A549 (cell line): ENCODE measurements around the gene PEF1. TPM values are rescaled to one million over a fixed set of nuclear protein-coding genes. Genes with fewer than 3 reads are reported as not detected.

Source experiments
- ATAC-seq, 2 experiments: fragments of 200-7000 bp in 1 of 2; fragments of >200 bp in 1 of 2; cut with Nextera tagmentation in 1 of 2; cut with Tn5 transposase in 1 of 2; 3 replicates each; pipeline versions ENCODE4 v1.8.0 to v1.9.1; 2018 to 2020; ENCODE audit warnings: mild to moderate bottlenecking in 1 of 2, moderate library complexity in 1 of 2
- CTCF ChIA-PET: fragments of 300-600 bp; sonication (Branson Sonifier 250); formaldehyde crosslinking; extraction: SDS; loops from one replicate; lab custom pipeline; 2021; ENCODE audit warnings: antibody characterized with exemption, inconsistent platforms; lab: Yijun Ruan, JAX
- POLR2A ChIA-PET: fragments of 350-600 bp; formaldehyde crosslinking; extraction: SDS; loops from one replicate; lab custom pipeline; 2021; ENCODE audit warnings: antibody characterized with exemption, inconsistent platforms; lab: Yijun Ruan, JAX
- DNase-seq, 2 experiments: peaks; one replicate each; pipeline versions ENCODE4 v3.0.0 to v3.0.0-alpha.2; 2011 to 2016; ENCODE audit warnings: low read depth in 1 of 2, low spot score in 1 of 2
- FAIRE-seq: peaks from 2 replicates; lab custom pipeline; 2011; peaks lifted over from hg19 to GRCh38; lab: Jason Lieb, UNC
- H3K27ac ChIP-seq, 2 experiments: fragments of >200 bp; sonication (Bioruptor Twin); formaldehyde crosslinking; 3 replicates each; pipeline ENCODE4 v1.5.1; 2016 to 2017
- H3K4me1 ChIP-seq: fragments of >200 bp; sonication (Bioruptor Twin); formaldehyde crosslinking; 3 replicates; pipeline ENCODE4 v1.6.1; 2016
- H3K4me2 ChIP-seq: fragments of >200 bp; sonication (Bioruptor Twin); formaldehyde crosslinking; 3 replicates; pipeline ENCODE4 v1.6.1; 2016
- H3K4me3 ChIP-seq: fragments of >200 bp; sonication (Bioruptor Twin); formaldehyde crosslinking; 3 replicates; pipeline ENCODE4 v1.5.1; 2016
- H3K9me3 ChIP-seq: fragments of >200 bp; sonication (Bioruptor Twin); formaldehyde crosslinking; 3 replicates; pipeline ENCODE4 v1.6.1; 2016
- ATOH8 ChIP-seq: fragments of 250-450 bp; sonication (Bioruptor Pico); IDR thresholded peaks from 2 replicates; pipeline ENCODE4 v1.5.0; 2020; ENCODE audit warnings: low read depth, mild to moderate bottlenecking, moderate library complexity
- BHLHE40 ChIP-seq: IDR thresholded peaks from 2 replicates; pipeline ENCODE4 v1.6.1; 2012; ENCODE audit warnings: low read depth, low read length, inconsistent platforms
- CEBPB ChIP-seq, 2 experiments: fragments of >200 bp in 1 of 2; sonication (Bioruptor Twin) in 1 of 2; formaldehyde crosslinking in 1 of 2; IDR thresholded peaks; 2 replicates each; pipeline ENCODE4 v1.6.1; 2012 to 2016
- CHD4 ChIP-seq: fragments of 200-600 bp; sonication (generic); IDR thresholded peaks from 2 replicates; pipeline ENCODE4 v1.6.1; 2016; ENCODE audit warnings: antibody characterized with exemption, mild to moderate bottlenecking, borderline replicate concordance
- EHMT2 ChIP-seq: fragments of 200-600 bp; sonication (generic); IDR thresholded peaks from 2 replicates; pipeline ENCODE4 v1.6.1; 2016; ENCODE audit warnings: antibody characterized with exemption, low read depth, mild to moderate bottlenecking, moderate library complexity
- ESRRA ChIP-seq: fragments of 150-350 bp; IDR thresholded peaks from 2 replicates; pipeline ENCODE4 v1.6.1; 2014; ENCODE audit warnings: mild to moderate bottlenecking, low read length, borderline replicate concordance
- HDAC2 ChIP-seq: fragments of 200-600 bp; sonication (generic); IDR thresholded peaks from 2 replicates; pipeline ENCODE4 v1.6.1; 2016
- HES2 ChIP-seq: fragments of >200 bp; sonication (Bioruptor Twin); formaldehyde crosslinking; IDR thresholded peaks from 2 replicates; pipeline ENCODE4 v1.6.1; 2016
- HOXA7 ChIP-seq: fragments of 250-450 bp; sonication (Bioruptor Pico); IDR thresholded peaks from 2 replicates; pipeline ENCODE4 v1.5.0; 2020; ENCODE audit warnings: mild to moderate bottlenecking, moderate library complexity
- JUNB ChIP-seq: fragments of >200 bp; sonication (Bioruptor Twin); formaldehyde crosslinking; IDR thresholded peaks from 2 replicates; pipeline ENCODE4 v1.6.1; 2016
- KDM1A ChIP-seq: fragments of 200-600 bp; sonication (generic); IDR thresholded peaks from 2 replicates; pipeline ENCODE4 v1.6.1; 2016; ENCODE audit warnings: low read depth, mild to moderate bottlenecking
- MAFK ChIP-seq: fragments of 450-650 bp; IDR thresholded peaks from 2 replicates; pipeline ENCODE4 v1.6.1; 2014; ENCODE audit not compliant: partially characterized antibody
- MYC ChIP-seq: IDR thresholded peaks from 2 replicates; pipeline ENCODE4 v1.6.1; 2012; ENCODE audit warnings: mild to moderate bottlenecking, inconsistent platforms, low read length, improper control_type of control experiment, borderline replicate concordance
- NFE2L2 ChIP-seq: fragments of 150-350 bp; conservative IDR thresholded peaks from 2 replicates; pipeline ENCODE4 v1.6.1; 2014; ENCODE audit warnings: low read length
- NPAS2 ChIP-seq: fragments of 250-450 bp; sonication (Bioruptor Pico); IDR thresholded peaks from 2 replicates; pipeline ENCODE4 v1.8.0; 2022; ENCODE audit warnings: mild to moderate bottlenecking, moderate library complexity, borderline replicate concordance
- PHF8 ChIP-seq: fragments of 200-600 bp; sonication (generic); IDR thresholded peaks from 2 replicates; pipeline ENCODE4 v1.6.1; 2016; ENCODE audit warnings: low read depth, mild to moderate bottlenecking, antibody characterized with exemption, moderate library complexity, borderline replicate concordance
- POLR2A ChIP-seq: IDR thresholded peaks from 2 replicates; pipeline ENCODE4 v1.6.1; 2012; ENCODE audit warnings: mild to moderate bottlenecking, low read length
- REST ChIP-seq: fragments of 200-600 bp; sonication (generic); IDR thresholded peaks from 2 replicates; pipeline ENCODE4 v1.6.1; 2016; ENCODE audit warnings: antibody characterized with exemption, mild to moderate bottlenecking, moderate library complexity
- SREBF2 ChIP-seq: fragments of 450-650 bp; IDR thresholded peaks from 2 replicates; pipeline ENCODE4 v1.6.1; 2014; ENCODE audit warnings: mild to moderate bottlenecking, moderate library complexity
- TFCP2L1 ChIP-seq: fragments of 250-450 bp; sonication (Bioruptor Pico); IDR thresholded peaks from 2 replicates; pipeline ENCODE4 v1.5.0; 2021; ENCODE audit warnings: mild to moderate bottlenecking
- USF2 ChIP-seq: fragments of 450-650 bp; IDR thresholded peaks from 2 replicates; pipeline ENCODE4 v1.6.1; 2014; ENCODE audit warnings: antibody characterized with exemption
- ZC3H11A ChIP-seq: fragments of 450-650 bp; IDR thresholded peaks from 2 replicates; pipeline ENCODE4 v1.6.1; 2014; ENCODE audit warnings: antibody characterized with exemption, mild to moderate bottlenecking
- ZFP36 ChIP-seq: fragments of 450-650 bp; IDR thresholded peaks from 2 replicates; pipeline ENCODE4 v1.6.1; 2014; ENCODE audit warnings: borderline replicate concordance; ENCODE audit not compliant: partially characterized antibody
- WGBS: methylation state at CpG from one replicate; pipeline ENCODE4 v1.1.6; 2017; ENCODE audit errors: missing lambda C conversion rate; 5-methylcytosine and 5-hydroxymethylcytosine counted together
- polyA plus RNA-seq, 4 experiments: library from polyadenylated mRNA; depleted of rRNA in 3 of 4; stranded (reverse); fragments of >200 nt; fragmentation: RNase III in 1 of 4; extraction: RNeasy Plus Mini Kit Qiagen cat#74134 plus additional on column Dnase treatment in 1 of 4; gene quantifications; 2 replicates in 3 of 4; 3 replicates in 1 of 4; pipeline ENCODE4 v1.2.3, GENCODE V29; 2011 to 2017
- TF ChIP-seq, protein P1 (sequence below): fragments of 250-450 bp; sonication (Bioruptor Pico); IDR thresholded peaks from 2 replicates; pipeline ENCODE4 v1.5.0; 2021; ENCODE audit warnings: mild to moderate bottlenecking, moderate library complexity, borderline replicate concordance

Gene PEF1
- polyA plus RNA-seq, 2 of the 4 experiments (the other 2 are of a cell fraction) = 38.3 to 47.6 TPM

- POLR2A ChIA-PET = no interaction called here
- no peak for TF ChIP-seq EHMT2
- no peak for TF ChIP-seq ESRRA
- no peak for TF ChIP-seq REST
- no peak for TF ChIP-seq ZC3H11A
- TF ChIP-seq, protein P1, sequence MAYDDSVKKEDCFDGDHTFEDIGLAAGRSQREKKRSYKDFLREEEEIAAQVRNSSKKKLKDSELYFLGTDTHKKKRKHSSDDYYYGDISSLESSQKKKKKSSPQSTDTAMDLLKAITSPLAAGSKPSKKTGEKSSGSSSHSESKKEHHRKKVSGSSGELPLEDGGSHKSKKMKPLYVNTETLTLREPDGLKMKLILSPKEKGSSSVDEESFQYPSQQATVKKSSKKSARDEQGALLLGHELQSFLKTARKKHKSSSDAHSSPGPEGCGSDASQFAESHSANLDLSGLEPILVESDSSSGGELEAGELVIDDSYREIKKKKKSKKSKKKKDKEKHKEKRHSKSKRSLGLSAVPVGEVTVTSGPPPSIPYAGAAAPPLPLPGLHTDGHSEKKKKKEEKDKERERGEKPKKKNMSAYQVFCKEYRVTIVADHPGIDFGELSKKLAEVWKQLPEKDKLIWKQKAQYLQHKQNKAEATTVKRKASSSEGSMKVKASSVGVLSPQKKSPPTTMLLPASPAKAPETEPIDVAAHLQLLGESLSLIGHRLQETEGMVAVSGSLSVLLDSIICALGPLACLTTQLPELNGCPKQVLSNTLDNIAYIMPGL (CRISPR knock-in tag) = no peak
- TF ChIP-seq HOXA7 (CRISPR knock-in tag) = no peak
- no peak for TF ChIP-seq PHF8
- TF ChIP-seq TFCP2L1 (CRISPR knock-in tag) = no peak
- no peak for TF ChIP-seq SREBF2
- no peak for TF ChIP-seq ZFP36
- TF ChIP-seq HDAC2 = no peak
- TF ChIP-seq JUNB = no peak
- TF ChIP-seq MYC = no peak
- no peak for TF ChIP-seq NPAS2 (CRISPR knock-in tag)
- no peak for TF ChIP-seq BHLHE40
- TF ChIP-seq CEBPB (IDR thresholded peaks at IDR 0.05) = no peak
- TF ChIP-seq ATOH8 = no peak
- no peak overlapping the region for H3K27ac ChIP-seq
- no peak for DNase-seq
- H3K4me3 ChIP-seq = no peak overlapping the region
- no peak overlapping the region for H3K4me2 ChIP-seq
- no peaks in the 10 kb centered on the region for H3K9me3 ChIP-seq
- ATAC-seq = no peak
- 95% methylated on average over 4 of the region's 4 CpGs for WGBS
- FAIRE-seq = no peak
- peaks cover 21% of the 10 kb centered on the region for H3K4me1 ChIP-seq
- CTCF ChIA-PET = interaction anchor here (1.4 to 2.2 kb wide), 2 partner anchors 23 to 92 kb away, joined by 3 to 9 read pairs; partner anchors contain the start of gene HCRTR1
Observed at GRCh38 chr1:31640964-31641363, 3.7 kb downstream of the PEF1 start.

- Histone ChIP-seq H3K4me1 (peaks cover 21% of the 10 kb centered on the region), H3K27ac (peak overlapping the region in 1 of 2 experiments; percentile 35; a peak in 1 of 6 replicates), H3K9me3 (no peaks in the 10 kb centered on the region), H3K4me3 (no peak overlapping the region), H3K4me2 (no peak overlapping the region)
- FAIRE-seq (no peak), DNase-seq (no peak), ATAC-seq (no peak)
- POLR2A ChIA-PET = no interaction called here
- TF ChIP-seq NFE2L2 (no peak), KDM1A (no peak), HES2 (no peak), REST (no peak), MAFK (no peak), USF2 (no peak), POLR2A (no peak), NPAS2 (CRISPR knock-in tag) (no peak), CHD4 (no peak)
- CTCF ChIA-PET = interaction anchor here (1.4 to 2.2 kb wide), 2 partner anchors 22 to 91 kb away, joined by 3 to 9 read pairs; partner anchors contain the start of gene HCRTR1
Observed at GRCh38 chr1:31640179-31640578, 4.5 kb downstream of the PEF1 start.
